H1 (cell line): ENCODE measurements around the gene PRDM15. TPM values are rescaled to one million over a fixed set of nuclear protein-coding genes. Genes with fewer than 3 reads are reported as not detected.

Source experiments
- CTCF ChIA-PET: fragments of 300-600 bp; sonication (Branson Sonifier 250); formaldehyde crosslinking; loops from one replicate; lab custom pipeline; 2021; ENCODE audit not compliant: partially characterized antibody; lab: Charles Lee
- POLR2A ChIA-PET: fragments of 300-600 bp; sonication (Branson Sonifier 250); formaldehyde crosslinking; loops from one replicate; lab custom pipeline; 2021; ENCODE audit warnings: inconsistent platforms; ENCODE audit not compliant: partially characterized antibody; lab: Charles Lee
- DNase-seq, 2 experiments: peaks; one replicate each; pipeline versions ENCODE4 v3.0.0 to v3.0.0-alpha.2; 2010 to 2022; ENCODE audit warnings: low spot score in 2 of 2, low read depth in 1 of 2, mixed read lengths in 1 of 2
- FAIRE-seq: peaks from 2 replicates; lab custom pipeline; 2011; peaks lifted over from hg19 to GRCh38; lab: Jason Lieb, UNC
- H2AFZ ChIP-seq: 2 replicates; pipeline ENCODE4 v1.8.1; 2012; ENCODE audit warnings: low read length, inconsistent platforms
- H2AK5ac ChIP-seq: 2 replicates; pipeline ENCODE4 v1.6.1; 2013; ENCODE audit warnings: low read depth, low read length
- H2BK120ac ChIP-seq: replicated peaks from 2 replicates; pipeline ENCODE3; 2013; ENCODE audit warnings: low read depth, low read length, inconsistent platforms
- H2BK12ac ChIP-seq: 2 replicates; pipeline ENCODE4 v1.6.1; 2013; ENCODE audit warnings: low read depth, low read length
- H2BK15ac ChIP-seq: 2 replicates; pipeline ENCODE4 v1.6.1; 2013; ENCODE audit warnings: low read length
- H2BK20ac ChIP-seq: 2 replicates; pipeline ENCODE4 v1.6.1; 2013; ENCODE audit warnings: low read length
- H2BK5ac ChIP-seq: 2 replicates; pipeline ENCODE4 v1.6.1; 2013; ENCODE audit warnings: low read depth, low read length
- H3K14ac ChIP-seq: 2 replicates; pipeline ENCODE4 v1.6.1; 2013; ENCODE audit warnings: inconsistent platforms; ENCODE audit not compliant: insufficient read length
- H3K18ac ChIP-seq: 2 replicates; pipeline ENCODE4 v1.6.1; 2013; ENCODE audit warnings: low read length; ENCODE audit errors: extremely low read depth
- H3K23ac ChIP-seq: 2 replicates; pipeline ENCODE4 v1.6.1; 2013; ENCODE audit warnings: inconsistent platforms; ENCODE audit not compliant: insufficient read length
- H3K23me2 ChIP-seq: 2 replicates; pipeline ENCODE4 v1.6.1; 2013; ENCODE audit warnings: low read depth, low read length
- H3K27ac ChIP-seq: 2 replicates; pipeline ENCODE4 v1.6.1; 2011; ENCODE audit warnings: low read depth, low read length, inconsistent platforms
- H3K27me3 ChIP-seq, 4 experiments: replicated peaks in 1 of 4; 1 replicate in 1 of 4; 2 replicates in 3 of 4; pipeline versions ENCODE4 v1.6.1 to v1.8.1; 2011 to 2013; ENCODE audit warnings: low read length in 3 of 4, mild to moderate bottlenecking in 3 of 4, inconsistent platforms in 2 of 4, mixed read lengths in 2 of 4, moderate library complexity in 1 of 4; ENCODE audit not compliant: control insufficient read depth in 3 of 4, insufficient read depth in 3 of 4; ENCODE audit errors: extremely low read depth in 1 of 4
- H3K36me3 ChIP-seq, 4 experiments: 2 replicates each; pipeline versions ENCODE4 v1.6.1 to v1.8.1; 2011 to 2013; ENCODE audit warnings: mild to moderate bottlenecking in 4 of 4, low read length in 3 of 4, moderate library complexity in 2 of 4, control low read depth in 1 of 4, inconsistent platforms in 1 of 4; ENCODE audit not compliant: insufficient read depth in 4 of 4, control insufficient read depth in 2 of 4
- H3K4ac ChIP-seq: replicated peaks from 2 replicates; pipeline ENCODE3; 2013; ENCODE audit warnings: low read length, low read depth, mixed read lengths, inconsistent platforms; ENCODE audit not compliant: insufficient read length
- H3K4me1 ChIP-seq, 4 experiments: replicated peaks in 1 of 4; 1 replicate in 1 of 4; 2 replicates in 3 of 4; pipeline versions ENCODE4 v1.6.1 to v1.8.1; 2011 to 2013; ENCODE audit warnings: low read length in 3 of 4, inconsistent platforms in 2 of 4, mixed read lengths in 1 of 4; ENCODE audit not compliant: insufficient read depth in 4 of 4, control insufficient read depth in 3 of 4
- H3K4me2 ChIP-seq, 2 experiments: 2 replicates each; pipeline versions ENCODE4 v1.6.1 to v1.8.1; 2011 to 2013; ENCODE audit warnings: low read depth in 2 of 2, low read length in 2 of 2, control low read depth in 1 of 2, inconsistent platforms in 1 of 2, mild to moderate bottlenecking in 1 of 2; ENCODE audit not compliant: insufficient read depth in 1 of 2
- H3K4me3 ChIP-seq, 4 experiments: fragments of 200-600, 300-600 bp in 1 of 4; sonication (generic), shearing (Covaris generic), sonication (Bioruptor Twin) in 1 of 4; 2 replicates each; pipeline versions ENCODE4 v1.5.1 to v1.8.1; 2011 to 2016; ENCODE audit warnings: low read length in 4 of 4, low read depth in 3 of 4, control low read depth in 2 of 4, inconsistent platforms in 2 of 4, mild to moderate bottlenecking in 2 of 4, mixed read lengths in 1 of 4, moderate library complexity in 1 of 4; ENCODE audit not compliant: insufficient read depth in 2 of 4; ENCODE audit errors: extremely low read depth in 1 of 4
- H3K56ac ChIP-seq: replicated peaks from 2 replicates; pipeline ENCODE3; 2013; ENCODE audit warnings: low read depth, mild to moderate bottlenecking, mixed read lengths, low read length, inconsistent platforms; ENCODE audit not compliant: insufficient read length
- H3K79me1 ChIP-seq: 2 replicates; pipeline ENCODE4 v1.6.1; 2013; ENCODE audit warnings: low read depth, low read length, control low read depth
- H3K79me2 ChIP-seq, 2 experiments: 2 replicates each; pipeline versions ENCODE4 v1.6.1 to v1.8.1; 2012 to 2013; ENCODE audit warnings: low read length in 2 of 2, mild to moderate bottlenecking in 2 of 2, inconsistent platforms in 1 of 2; ENCODE audit not compliant: insufficient read depth in 2 of 2, control insufficient read depth in 1 of 2
- H3K9ac ChIP-seq, 4 experiments: replicated peaks in 1 of 4; 1 replicate in 1 of 4; 2 replicates in 3 of 4; pipeline versions ENCODE4 v1.6.1 to v1.8.1; 2011 to 2013; ENCODE audit warnings: low read depth in 3 of 4, low read length in 3 of 4, control low read depth in 2 of 4, mild to moderate bottlenecking in 2 of 4, moderate library complexity in 2 of 4, inconsistent platforms in 1 of 4; ENCODE audit errors: extremely low read depth in 1 of 4
- H3K9me3 ChIP-seq, 2 experiments: 2 replicates each; pipeline versions ENCODE4 v1.6.1 to v1.8.1; 2012 to 2013; ENCODE audit warnings: mild to moderate bottlenecking in 2 of 2, moderate library complexity in 2 of 2, control low read depth in 1 of 2, inconsistent platforms in 1 of 2, low read depth in 1 of 2, low read length in 1 of 2, mixed read lengths in 1 of 2; ENCODE audit not compliant: insufficient read depth in 2 of 2
- H4K20me1 ChIP-seq, 2 experiments: replicated peaks in 1 of 2; 2 replicates each; pipeline versions ENCODE3 to v1.8.1; 2011 to 2013; ENCODE audit warnings: inconsistent platforms in 2 of 2, low read length in 2 of 2, mild to moderate bottlenecking in 1 of 2; ENCODE audit not compliant: insufficient read depth in 2 of 2, control insufficient read depth in 1 of 2
- H4K5ac ChIP-seq: 2 replicates; pipeline ENCODE4 v1.6.1; 2013; ENCODE audit warnings: low read length, low read depth, mixed read lengths, inconsistent platforms; ENCODE audit not compliant: insufficient read length
- H4K8ac ChIP-seq: 2 replicates; pipeline ENCODE4 v1.8.0; 2013; ENCODE audit warnings: mild to moderate bottlenecking, moderate library complexity, low read length, inconsistent platforms; ENCODE audit not compliant: insufficient read depth; ENCODE audit errors: extremely low read depth
- H4K91ac ChIP-seq: replicated peaks from 2 replicates; pipeline ENCODE3; 2013; ENCODE audit warnings: low read length, mixed read lengths, inconsistent platforms; ENCODE audit not compliant: insufficient read length
- BACH1 ChIP-seq: IDR thresholded peaks from 2 replicates; pipeline ENCODE4 v1.6.1; 2012; ENCODE audit warnings: low read length, improper control_type of control experiment
- CEBPB ChIP-seq: IDR thresholded peaks from 2 replicates; pipeline ENCODE4 v1.6.1; 2012; ENCODE audit warnings: low read depth, low read length
- EP300 ChIP-seq, 2 experiments: IDR thresholded peaks; 1 replicate in 1 of 2; 2 replicates in 1 of 2; pipeline ENCODE4 v1.6.1; 2011 to 2012; ENCODE audit warnings: low read depth in 2 of 2, low read length in 2 of 2, mild to moderate bottlenecking in 2 of 2, borderline replicate concordance in 1 of 2, inconsistent platforms in 1 of 2, moderate library complexity in 1 of 2
- KDM5A ChIP-seq: fragments of 200-600 bp; IDR thresholded peaks from 2 replicates; pipeline ENCODE4 v1.7.1; 2012; ENCODE audit warnings: mild to moderate bottlenecking, low read length, inconsistent platforms, mixed read lengths
- NANOG ChIP-seq: IDR thresholded peaks from 2 replicates; pipeline ENCODE4 v1.6.1; 2011; ENCODE audit warnings: low read length, low read depth, mild to moderate bottlenecking, inconsistent platforms; ENCODE audit not compliant: insufficient read depth, poor library complexity, severe bottlenecking
- POLR2AphosphoS5 ChIP-seq: IDR thresholded peaks from 2 replicates; pipeline ENCODE4 v1.6.1; 2011; ENCODE audit warnings: low read depth, low read length
- SAP30 ChIP-seq: fragments of 300-600 bp; sonication (generic); IDR thresholded peaks from 2 replicates; pipeline ENCODE4 v1.7.1; 2012; ENCODE audit warnings: low read length, moderate library complexity, mild to moderate bottlenecking, inconsistent platforms; ENCODE audit not compliant: insufficient read depth, insufficient replicate concordance
- SIX5 ChIP-seq: IDR thresholded peaks from 2 replicates; pipeline ENCODE4 v1.6.1; 2011; ENCODE audit warnings: mild to moderate bottlenecking, low read depth, low read length
- SP2 ChIP-seq: IDR thresholded peaks from 2 replicates; pipeline ENCODE4 v1.6.1; 2012; ENCODE audit warnings: mild to moderate bottlenecking, low read length, inconsistent platforms
- SRF ChIP-seq: IDR thresholded peaks from 2 replicates; pipeline ENCODE4 v1.6.1; 2011; ENCODE audit warnings: mild to moderate bottlenecking, low read depth, low read length, moderate library complexity
- WGBS, 2 experiments: shearing (Covaris generic) in 1 of 2; methylation state at CpG; one replicate each; pipeline versions ENCODE4 v1.1.6 to v1.1.7; 2013 to 2015; ENCODE audit warnings: low lambda C conversion rate in 2 of 2, mixed read lengths in 2 of 2, inconsistent platforms in 1 of 2, low coverage in 1 of 2, missing lambda C conversion rate in 1 of 2; ENCODE audit not compliant: insufficient replicate concordance in 2 of 2, insufficient coverage in 1 of 2, insufficient read length in 1 of 2; ENCODE audit errors: extremely low coverage in 1 of 2, missing lambda C conversion rate in 1 of 2; 5-methylcytosine and 5-hydroxymethylcytosine counted together
- polyA plus RNA-seq, 7 experiments: library from polyadenylated mRNA; depleted of rRNA in 3 of 7; stranded (reverse) in 5 of 7; unstranded in 2 of 7; fragments of >200 nt in 5 of 7; fragments of 200-250 nt in 2 of 7; gene quantifications; 1 replicate in 5 of 7; 2 replicates in 1 of 7; 4 replicates in 1 of 7; pipeline versions ENCODE4 v1.2.1 to v1.2.3, GENCODE V29; 2011 to 2013; ENCODE audit warnings: missing spikeins in 2 of 7, mixed read lengths in 2 of 7
- total RNA-seq: library from RNA; stranded (reverse); fragmentation: NEBNext Ultra II Directional; extraction: Animal tissue kit (Norgen Biotek cat#: 25700); gene quantifications from 2 replicates; pipeline ENCODE4 v1.2.1, GENCODE V29; 2021
- TF ChIP-seq, protein P1 (sequence below): IDR thresholded peaks from 2 replicates; pipeline ENCODE4 v1.6.1; 2012; ENCODE audit warnings: low read length, inconsistent platforms
- TF ChIP-seq, protein P2 (sequence below): IDR thresholded peaks from 2 replicates; pipeline ENCODE4 v1.6.1; 2011; ENCODE audit warnings: low read depth, mild to moderate bottlenecking, low read length; ENCODE audit not compliant: insufficient read depth

Gene PRDM15
- total and polyA plus RNA-seq, 2 of the 8 experiments (the other 6 are each of a cell fraction or from before 2014, with no cell fraction given) = 9.7 to 10.5 TPM

GRCh38 chr21:41863439-41863740, 15.8 kb downstream of the PRDM15 start:
- ChIA-PET POLR2A (interaction anchor here (1.0 kb wide), 1 partner anchor 14 kb away, joined by 3 read pairs; no protein-coding TSS in a partner anchor), CTCF (interaction anchor here (0.7 to 1.5 kb wide), 7 partner anchors 9 to 622 kb away, joined by 3 to 4 read pairs (median 3); no protein-coding TSS in a partner anchor)
- H2BK120ac ChIP-seq = no peak overlapping the region
- H3K18ac ChIP-seq = no peak overlapping the region
- H3K79me2 ChIP-seq = peaks cover 0 to 16% of the 10 kb centered on the region in 2 experiments; a peak in 2 of 4 replicates
- H3K56ac ChIP-seq = no peak overlapping the region
- H2BK20ac ChIP-seq = no peak overlapping the region
- peaks cover 0 to 2% (median 0%) of the 10 kb centered on the region in 4 experiments; a peak in 2 of 8 replicates for H3K36me3 ChIP-seq
- H2BK12ac ChIP-seq = no peak overlapping the region
- no peak overlapping the region for H4K91ac ChIP-seq
- DNase-seq (no peak), FAIRE-seq (no peak)
- no peak overlapping the region for H2BK15ac ChIP-seq
- H3K27me3 ChIP-seq = no peaks in the 10 kb centered on the region
- H3K4me2 ChIP-seq = no peak overlapping the region
- H3K23me2 ChIP-seq = no peaks in the 10 kb centered on the region
- no peak overlapping the region for H4K5ac ChIP-seq
- H2BK5ac ChIP-seq = no peak overlapping the region
- no peak overlapping the region for H2AFZ ChIP-seq
- H4K8ac ChIP-seq = no peak overlapping the region
- no peak overlapping the region for H3K23ac ChIP-seq
- H3K4ac ChIP-seq = no peak overlapping the region
- H3K4me1 ChIP-seq = peaks cover 0 to 3% (median 0%) of the 10 kb centered on the region in 4 experiments; a peak in 2 of 7 replicates
- WGBS, 2 experiments = 85% methylated on average over 4 of the region's 4 CpGs; no CpG with 5 or more reads in 1 of the 2 experiments
- H2AK5ac ChIP-seq = no peak overlapping the region
- H3K9ac ChIP-seq = no peak overlapping the region
- no peaks in the 10 kb centered on the region for H3K9me3 ChIP-seq
- peaks cover 0 to 1% of the 10 kb centered on the region in 2 experiments for H4K20me1 ChIP-seq
- H3K14ac ChIP-seq = no peak overlapping the region
- H3K79me1 ChIP-seq = peaks cover 2% of the 10 kb centered on the region; the same call in 1 of the 2 replicates
- H3K4me3 ChIP-seq = no peak overlapping the region
- no peak overlapping the region for H3K27ac ChIP-seq
- TF ChIP-seq EP300 (IDR thresholded peaks at IDR 0.05; ENCODE audit: borderline replicate concordance in 1 of 2, low read depth in 2 of 2, low read length in 2 of 2) (no peak), SP2 (no peak), CEBPB (no peak), SAP30 (no peak), NANOG (no peak), KDM5A (no peak), BACH1 (no peak), SIX5 (no peak), SRF (no peak), POLR2AphosphoS5 (no peak)
- TF ChIP-seq, protein P1, sequence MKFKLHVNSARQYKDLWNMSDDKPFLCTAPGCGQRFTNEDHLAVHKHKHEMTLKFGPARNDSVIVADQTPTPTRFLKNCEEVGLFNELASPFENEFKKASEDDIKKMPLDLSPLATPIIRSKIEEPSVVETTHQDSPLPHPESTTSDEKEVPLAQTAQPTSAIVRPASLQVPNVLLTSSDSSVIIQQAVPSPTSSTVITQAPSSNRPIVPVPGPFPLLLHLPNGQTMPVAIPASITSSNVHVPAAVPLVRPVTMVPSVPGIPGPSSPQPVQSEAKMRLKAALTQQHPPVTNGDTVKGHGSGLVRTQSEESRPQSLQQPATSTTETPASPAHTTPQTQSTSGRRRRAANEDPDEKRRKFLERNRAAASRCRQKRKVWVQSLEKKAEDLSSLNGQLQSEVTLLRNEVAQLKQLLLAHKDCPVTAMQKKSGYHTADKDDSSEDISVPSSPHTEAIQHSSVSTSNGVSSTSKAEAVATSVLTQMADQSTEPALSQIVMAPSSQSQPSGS = no peak
- TF ChIP-seq, protein P2, sequence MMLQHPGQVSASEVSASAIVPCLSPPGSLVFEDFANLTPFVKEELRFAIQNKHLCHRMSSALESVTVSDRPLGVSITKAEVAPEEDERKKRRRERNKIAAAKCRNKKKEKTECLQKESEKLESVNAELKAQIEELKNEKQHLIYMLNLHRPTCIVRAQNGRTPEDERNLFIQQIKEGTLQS = no peak
